NCI-H524 treated with DMSO at 0.1 percent for 48 hours (cell line): Measurements from ENCODE around the gene ENTPD2.
A peak's percentile ranks its signal among the peaks of the same experiment; 100 is the strongest.

Experiments
- DNase-seq: peaks from one replicate; lab custom pipeline; 2025; lab: John Stamatoyannopoulos, UW

ENTPD2 gene

DNA sequence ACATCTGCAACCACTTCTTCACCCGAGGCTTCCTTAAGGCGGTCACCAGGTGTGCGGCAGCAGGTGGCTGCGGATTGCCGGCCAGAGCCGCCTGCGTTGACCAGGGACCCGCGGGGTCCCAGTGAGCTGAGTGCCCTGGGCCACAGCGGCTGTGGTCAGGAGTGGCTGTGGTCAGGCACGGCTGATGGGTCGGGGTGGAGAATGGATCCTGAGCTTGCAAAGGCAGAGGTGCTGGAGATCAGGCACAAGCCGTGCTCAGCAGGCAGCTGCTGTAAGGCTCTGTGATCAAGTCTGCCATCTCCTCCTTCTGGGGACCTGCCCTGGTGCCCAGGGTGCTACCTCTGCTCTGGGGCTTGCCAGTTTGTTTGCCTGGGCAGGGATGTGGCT, 25.5 kb upstream of the ENTPD2 start:
- DNase-seq, result no peak

DNA sequence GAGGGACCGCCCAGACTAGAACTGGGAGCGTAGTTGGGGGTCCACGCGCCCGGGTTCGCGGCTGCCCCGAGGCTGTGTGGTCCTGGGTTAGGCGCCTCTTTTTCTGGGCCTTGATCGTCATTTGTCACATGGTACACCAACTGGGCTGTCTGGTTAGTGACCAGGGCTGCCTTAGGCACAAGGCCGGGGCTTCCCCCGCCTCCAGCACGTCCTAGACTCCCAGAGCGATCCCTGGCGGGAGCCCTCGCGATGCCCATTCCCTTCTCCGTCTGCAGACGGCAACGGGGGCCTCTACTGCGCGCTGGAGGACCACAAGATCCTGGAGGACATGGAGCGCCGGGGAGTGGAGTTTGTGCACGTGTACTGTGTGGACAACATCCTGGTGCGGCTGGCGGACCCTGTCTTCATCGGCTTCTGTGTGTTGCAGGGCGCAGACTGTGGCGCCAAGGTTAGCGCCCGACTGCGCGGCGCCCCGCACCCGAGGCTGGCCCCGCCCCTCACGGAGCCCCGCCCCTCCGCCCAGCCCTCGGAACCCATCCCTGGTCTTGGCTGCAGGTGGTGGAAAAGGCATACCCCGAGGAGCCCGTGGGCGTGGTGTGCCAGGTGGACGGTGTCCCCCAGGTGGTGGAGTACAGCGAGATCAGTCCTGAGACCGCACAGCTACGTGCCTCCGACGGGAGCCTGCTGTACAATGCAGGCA, 25.0 kb upstream of the ENTPD2 start:
- DNase-seq, result no peak

DNA sequence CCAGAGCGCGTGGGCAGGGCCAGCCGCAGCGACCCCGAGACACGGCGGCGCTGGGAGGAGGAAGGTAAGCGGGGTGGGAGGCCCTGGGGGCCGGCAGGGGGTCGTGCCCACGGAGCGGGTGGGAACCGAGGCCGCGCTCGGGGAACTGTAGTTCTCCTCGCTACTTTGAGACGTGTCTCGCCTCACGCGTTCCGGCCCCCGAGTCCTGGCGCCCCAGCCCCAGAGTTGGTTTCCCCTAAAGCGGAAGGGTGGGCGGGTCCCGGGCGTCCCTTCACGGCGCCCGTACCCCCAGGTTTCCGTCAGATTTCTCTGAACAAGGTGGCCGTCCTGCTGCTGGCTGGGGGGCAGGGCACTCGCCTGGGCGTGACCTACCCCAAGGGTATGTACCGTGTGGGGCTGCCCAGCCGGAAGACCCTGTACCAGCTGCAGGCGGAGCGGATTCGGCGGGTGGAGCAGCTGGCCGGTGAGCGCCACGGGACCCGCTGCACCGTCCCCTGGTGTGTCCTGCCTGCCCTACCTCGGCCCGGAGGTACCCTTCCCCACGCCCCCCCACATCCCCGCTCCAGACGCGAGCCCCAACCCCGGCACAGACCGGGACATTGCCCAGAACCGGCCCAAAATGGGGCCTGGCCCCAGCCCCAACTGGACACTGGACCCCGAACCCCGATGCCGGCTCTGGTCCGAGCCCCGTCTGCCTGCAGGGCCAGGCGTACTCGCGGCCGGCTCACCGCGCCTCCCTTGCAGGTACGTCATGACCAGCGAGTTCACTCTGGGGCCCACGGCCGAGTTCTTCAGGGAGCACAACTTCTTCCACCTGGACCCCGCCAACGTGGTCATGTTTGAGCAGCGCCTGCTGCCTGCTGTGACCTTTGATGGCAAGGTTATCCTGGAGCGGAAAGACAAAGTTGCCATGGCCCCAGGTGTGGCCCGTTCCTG, 24.2 kb upstream of the ENTPD2 start:
- DNase-seq, result no peak

GRCh38 chr9:137077010-137077747, 23.3 kb upstream of the ENTPD2 start, which contains the start of gene UAP1L1:
Gene UAP1L1 (plus strand): TSS chr9:137077517. CDS start chr9:137077533, 16 bp downstream.
- no peak for DNase-seq

DNA sequence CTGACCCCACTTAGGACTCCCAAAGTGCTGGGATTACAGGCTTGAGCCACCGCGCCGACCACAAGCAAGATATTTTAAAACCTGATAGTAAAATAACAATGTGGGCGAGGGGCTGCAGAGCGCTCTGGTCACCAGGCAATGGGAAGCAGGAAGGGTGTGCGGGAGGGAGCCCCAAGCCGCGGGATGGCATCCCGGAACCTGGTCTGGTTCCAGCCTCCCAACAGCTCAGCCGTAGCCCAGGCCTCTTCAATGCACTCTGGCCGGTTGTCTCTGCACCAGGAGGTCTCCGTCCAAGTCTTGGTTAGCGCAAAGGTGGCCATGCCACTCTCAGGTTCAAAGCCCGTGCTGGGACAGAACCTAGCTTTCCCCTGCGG, 22.8 kb upstream of the ENTPD2 start:
- no peak for DNase-seq

DNA sequence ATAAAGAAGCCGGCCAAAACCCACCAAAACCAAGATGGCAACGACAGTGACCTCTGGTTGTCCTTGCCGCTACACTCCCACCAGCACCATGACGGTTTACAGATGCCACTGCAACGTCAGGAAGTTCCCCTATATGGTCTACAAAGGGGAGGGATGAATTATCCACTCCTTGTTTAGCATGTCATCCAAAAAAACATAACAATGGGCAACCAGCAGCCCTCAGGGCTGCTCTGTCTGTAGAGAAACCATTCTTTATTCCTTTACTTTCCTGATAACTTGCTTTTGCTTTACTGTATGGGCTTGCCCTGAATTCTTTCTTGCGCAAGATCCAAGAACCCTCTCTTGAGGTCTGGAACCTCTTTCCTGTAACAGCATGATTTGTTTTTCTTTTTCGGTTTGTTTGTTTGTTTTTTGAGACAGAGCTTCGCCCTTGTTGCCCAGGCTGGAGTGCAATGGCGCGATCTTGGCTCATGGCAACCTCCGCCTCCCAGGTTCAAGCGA, 21.5 kb upstream of the ENTPD2 start:
- no peak for DNase-seq

DNA sequence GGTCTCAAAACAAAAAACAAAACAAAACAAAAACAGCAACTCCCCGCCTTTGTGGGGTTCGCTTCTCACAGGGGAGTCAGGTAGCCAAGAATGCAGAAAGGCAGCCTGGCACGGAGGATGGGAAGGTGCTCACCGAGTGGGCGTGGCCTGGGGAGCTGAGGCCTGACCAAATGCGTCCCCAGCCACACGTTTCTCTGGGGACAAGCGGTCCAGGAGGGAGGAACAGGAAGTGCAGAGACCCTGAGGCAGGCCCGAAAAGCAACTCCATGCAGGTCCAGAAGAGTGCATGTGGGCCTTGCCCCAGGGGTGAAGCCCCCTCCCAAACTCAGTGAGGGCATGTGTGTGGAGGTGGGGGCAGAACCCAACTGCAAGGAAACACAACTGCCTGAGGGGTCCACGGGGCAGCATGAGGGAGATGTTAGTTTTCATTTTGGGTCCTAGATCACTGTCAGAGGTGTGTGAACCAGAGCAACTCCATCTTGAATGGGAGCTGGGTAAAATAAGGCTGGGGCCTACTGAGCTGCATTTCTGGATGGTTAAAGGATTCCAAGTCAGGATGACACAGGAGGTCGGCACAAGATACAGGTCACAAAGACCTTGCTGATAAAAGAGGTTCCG, 20.9 kb upstream of the ENTPD2 start:
- no peak for DNase-seq

GRCh38 chr9:137073992-137074399, 20.1 kb upstream of the ENTPD2 start:
- no peak for DNase-seq

DNA sequence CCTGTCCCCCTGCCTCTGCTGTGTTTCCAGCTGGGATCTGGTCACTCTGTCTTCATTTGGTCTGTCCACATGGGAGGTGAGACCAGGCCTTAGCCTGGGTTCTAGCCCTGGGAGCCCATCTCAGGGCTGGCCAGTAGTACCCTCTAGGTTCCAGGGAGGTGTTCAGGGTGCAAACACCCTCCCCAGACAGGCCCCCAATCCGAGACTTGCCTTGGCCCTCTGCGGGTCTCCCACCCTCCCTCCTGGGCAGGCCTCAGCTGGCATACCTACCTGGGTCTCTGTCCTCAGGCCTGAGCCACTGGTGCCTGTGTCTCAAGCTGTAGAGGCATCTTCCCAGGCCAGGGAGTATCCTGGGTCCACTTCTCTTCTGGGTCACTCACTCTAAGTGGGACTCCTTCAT, 17.4 kb upstream of the ENTPD2 start:
- DNase-seq, result no peak

DNA sequence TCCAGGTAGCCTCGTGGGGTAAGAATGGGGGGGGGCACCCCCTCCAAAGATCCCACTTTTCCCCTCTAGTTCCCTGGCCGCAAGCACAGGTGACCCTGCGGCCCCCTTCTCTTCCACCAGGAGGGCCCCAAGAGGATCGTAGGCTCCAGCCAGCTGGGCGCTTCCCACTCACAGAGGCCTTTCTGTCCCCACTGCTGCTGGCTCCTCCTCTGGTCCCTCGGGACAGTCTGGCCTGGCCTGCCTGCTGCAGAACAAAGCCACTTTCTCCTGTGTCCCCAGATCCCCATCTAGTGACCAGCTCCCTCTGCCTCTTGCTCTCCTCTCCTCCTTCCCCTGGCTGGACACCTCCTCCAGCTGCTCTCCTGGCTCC, 17.0 kb upstream of the ENTPD2 start:
- DNase-seq, result no peak

- DNase-seq, result peak; percentile 80
Observed at GRCh38 chr9:137070201-137070905, 16.5 kb upstream of the ENTPD2 start, which contains the start of gene SAPCD2. Gene SAPCD2 (minus strand): TSS chr9:137070557. CDS start chr9:137070460, 97 bp downstream.

GRCh38 chr9:137069508-137070091, 15.7 kb upstream of the ENTPD2 start:
- DNase-seq, result no peak

DNA sequence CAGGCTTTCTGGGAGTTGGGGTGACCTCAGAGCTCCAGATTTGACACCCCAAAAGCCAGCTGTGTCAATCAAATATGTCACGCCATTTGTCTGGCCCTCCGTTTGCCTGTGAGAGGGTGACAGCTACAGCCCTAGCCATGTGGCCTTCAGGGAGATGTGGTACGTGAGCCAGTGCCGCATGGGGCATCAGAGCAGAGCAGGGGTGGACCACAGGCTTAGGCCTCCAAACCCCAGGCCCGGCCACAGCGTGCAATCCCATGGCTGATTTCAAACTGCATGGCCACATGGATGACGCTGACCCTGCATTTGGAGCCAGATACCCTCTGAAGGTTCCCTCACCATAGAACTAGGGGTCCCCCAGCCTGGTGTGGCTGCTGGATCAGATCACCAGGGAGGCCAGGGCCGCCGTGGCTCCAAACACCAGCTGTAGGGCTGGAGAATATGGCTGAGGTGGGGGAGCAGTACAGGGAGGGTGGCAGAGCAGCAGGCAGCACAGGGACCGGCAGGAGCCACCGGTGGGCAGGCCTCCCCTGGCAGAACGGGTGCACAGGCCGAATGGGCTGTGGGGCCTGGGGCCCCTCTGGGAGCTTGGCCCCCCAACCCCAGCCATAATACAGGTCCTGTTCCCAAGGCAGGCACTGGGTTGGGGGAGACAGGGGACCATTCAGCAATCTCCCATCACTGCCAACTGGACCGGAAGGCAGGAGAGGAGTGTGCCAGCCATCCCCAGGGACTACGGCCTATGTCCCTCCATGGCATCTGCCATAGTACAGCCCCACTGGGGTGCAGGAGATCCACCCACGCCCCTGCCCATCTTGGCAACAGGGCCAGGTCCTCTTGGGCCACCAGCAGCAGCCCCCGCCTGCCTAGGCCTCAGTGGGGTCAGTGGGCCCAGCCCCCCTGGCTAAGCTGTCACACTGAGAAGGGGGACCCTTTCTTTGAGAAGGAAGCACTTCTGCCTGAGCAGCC, 15.0 kb upstream of the ENTPD2 start:
- no peak for DNase-seq

- no peak for DNase-seq
Observed at GRCh38 chr9:137067860-137068538, 14.1 kb upstream of the ENTPD2 start.

GRCh38 chr9:137066096-137066861, 12.4 kb upstream of the ENTPD2 start:
- DNase-seq, result no peak

DNA sequence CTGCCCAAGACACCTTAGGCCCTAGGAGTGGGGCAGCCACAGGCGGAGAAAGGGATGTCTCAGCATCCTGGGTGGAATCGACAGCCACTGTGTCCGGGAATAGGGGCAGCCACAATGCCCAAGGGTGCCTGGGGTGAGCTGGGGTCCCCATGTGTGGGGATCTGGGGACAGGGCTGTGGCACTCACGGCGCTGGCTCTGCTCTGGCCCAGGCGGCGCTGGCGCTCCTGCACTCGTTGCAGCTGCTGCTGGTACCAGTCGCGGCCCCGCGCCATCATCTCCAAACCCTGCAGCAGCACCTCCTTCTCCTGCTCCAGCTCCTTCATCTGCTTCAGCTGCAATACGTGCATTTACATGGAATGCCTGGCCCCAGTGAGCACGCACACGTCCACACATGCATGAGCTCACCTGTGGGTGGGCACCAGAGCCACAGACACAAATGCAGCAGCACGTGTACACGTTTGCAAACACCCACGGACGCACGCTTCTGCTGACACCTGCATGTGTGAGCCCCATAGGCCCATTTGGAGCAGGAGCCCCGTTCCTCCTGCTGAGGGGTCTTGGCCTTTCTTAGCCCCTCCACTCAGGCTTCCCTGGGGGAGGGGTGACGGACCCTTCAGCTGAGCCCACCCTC, 11.6 kb upstream of the ENTPD2 start:
- DNase-seq, result no peak

DNA sequence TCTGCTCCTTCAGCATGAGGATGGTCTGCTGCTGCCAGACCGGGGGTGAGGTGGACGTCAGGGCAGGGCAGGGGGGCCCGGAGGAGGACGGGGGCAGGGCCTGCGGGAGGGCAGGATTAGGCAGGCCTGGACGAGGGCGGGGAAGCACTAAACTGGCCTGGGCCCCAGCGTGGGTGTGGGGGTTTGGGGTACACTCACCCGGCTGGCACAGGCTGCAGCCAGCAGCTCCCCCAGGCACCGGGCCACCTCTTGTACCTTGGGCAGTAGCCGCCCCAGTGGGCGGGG, 11.0 kb upstream of the ENTPD2 start:
- DNase-seq, result no peak
